GM12891 (cell line): ENCODE results near the gene NOSIP.

Source experiments
- POLR2A ChIP-seq: IDR thresholded peaks from 2 replicates; pipeline ENCODE4 v1.6.1; 2011; ENCODE audit warnings: low read depth, low read length, control low read depth
- POLR2AphosphoS5 ChIP-seq: IDR thresholded peaks from 2 replicates; pipeline ENCODE4 v1.6.1; 2011; ENCODE audit warnings: low read depth, low read length, control low read depth
- POU2F2 ChIP-seq: IDR thresholded peaks from 2 replicates; pipeline ENCODE4 v1.6.1; 2011; ENCODE audit warnings: low read depth, mild to moderate bottlenecking, control low read depth, low read length, moderate library complexity

GRCh38 chr19:49591731-49592485 lies 11.6 kb upstream of the NOSIP start:
- no peak for TF ChIP-seq POLR2A
- no peak for TF ChIP-seq POLR2AphosphoS5
- TF ChIP-seq POU2F2, result no peak
